ENCODE results near the gene ISOC2.

DNA sequence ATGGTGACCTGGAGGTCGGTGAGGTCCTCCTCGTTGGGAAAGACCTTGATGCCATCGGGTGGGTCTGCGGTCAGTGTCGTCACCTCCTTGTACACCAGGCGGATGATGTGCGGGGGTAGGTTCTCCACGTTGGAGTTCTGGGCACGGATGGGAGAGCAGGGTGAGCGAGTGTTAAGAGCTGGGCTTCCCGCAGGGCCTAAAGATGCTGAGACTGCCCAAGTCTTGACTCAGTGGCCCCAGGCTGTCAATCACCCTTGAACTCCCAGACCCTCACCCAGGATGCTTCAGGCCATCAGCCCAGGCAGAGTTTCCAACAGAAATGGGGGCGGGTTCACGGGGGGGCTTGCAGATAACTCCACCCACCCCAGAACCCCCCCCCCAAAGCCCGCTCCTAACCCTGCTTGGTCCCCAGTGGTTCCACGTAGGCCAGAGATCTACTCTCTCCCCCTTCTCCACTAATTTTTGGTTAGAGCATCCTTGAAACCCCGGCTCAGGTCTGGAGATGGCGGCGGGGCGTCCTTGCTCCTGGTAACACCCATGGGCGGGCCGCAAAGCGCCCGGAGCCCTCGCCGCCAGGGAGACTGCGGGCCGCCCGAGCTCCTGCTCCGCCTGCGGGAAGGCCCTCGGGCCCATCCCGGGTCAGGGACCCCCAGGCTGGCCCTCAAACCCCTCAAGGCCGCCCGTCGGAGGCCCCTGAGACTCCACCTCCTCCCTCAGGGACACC lies 54.5 kb downstream of the ISOC2 start:
- TF ChIP-seq, protein P1, sequence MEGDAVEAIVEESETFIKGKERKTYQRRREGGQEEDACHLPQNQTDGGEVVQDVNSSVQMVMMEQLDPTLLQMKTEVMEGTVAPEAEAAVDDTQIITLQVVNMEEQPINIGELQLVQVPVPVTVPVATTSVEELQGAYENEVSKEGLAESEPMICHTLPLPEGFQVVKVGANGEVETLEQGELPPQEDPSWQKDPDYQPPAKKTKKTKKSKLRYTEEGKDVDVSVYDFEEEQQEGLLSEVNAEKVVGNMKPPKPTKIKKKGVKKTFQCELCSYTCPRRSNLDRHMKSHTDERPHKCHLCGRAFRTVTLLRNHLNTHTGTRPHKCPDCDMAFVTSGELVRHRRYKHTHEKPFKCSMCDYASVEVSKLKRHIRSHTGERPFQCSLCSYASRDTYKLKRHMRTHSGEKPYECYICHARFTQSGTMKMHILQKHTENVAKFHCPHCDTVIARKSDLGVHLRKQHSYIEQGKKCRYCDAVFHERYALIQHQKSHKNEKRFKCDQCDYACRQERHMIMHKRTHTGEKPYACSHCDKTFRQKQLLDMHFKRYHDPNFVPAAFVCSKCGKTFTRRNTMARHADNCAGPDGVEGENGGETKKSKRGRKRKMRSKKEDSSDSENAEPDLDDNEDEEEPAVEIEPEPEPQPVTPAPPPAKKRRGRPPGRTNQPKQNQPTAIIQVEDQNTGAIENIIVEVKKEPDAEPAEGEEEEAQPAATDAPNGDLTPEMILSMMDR (IDR thresholded peaks at IDR 0.05), result no peak
- TF ChIP-seq ZSCAN20 (CRISPR knock-in tag; IDR thresholded peaks at IDR 0.05) (no peak), POLR2A (IDR thresholded peaks at IDR 0.05; ENCODE audit: low read length) (no peak), TP53 (CRISPR knock-in tag; IDR thresholded peaks at IDR 0.05) (no peak), CEBPB (IDR thresholded peaks at IDR 0.05) (no peak), E2F6 (IDR thresholded peaks at IDR 0.05; ENCODE audit: borderline replicate concordance, low read depth) (no peak), HDAC2 (IDR thresholded peaks at IDR 0.05) (no peak), NR3C1 (IDR thresholded peaks at IDR 0.05) (no peak), EP300 (IDR thresholded peaks at IDR 0.05) (no peak)
- TF ChIP-seq, protein P2, sequence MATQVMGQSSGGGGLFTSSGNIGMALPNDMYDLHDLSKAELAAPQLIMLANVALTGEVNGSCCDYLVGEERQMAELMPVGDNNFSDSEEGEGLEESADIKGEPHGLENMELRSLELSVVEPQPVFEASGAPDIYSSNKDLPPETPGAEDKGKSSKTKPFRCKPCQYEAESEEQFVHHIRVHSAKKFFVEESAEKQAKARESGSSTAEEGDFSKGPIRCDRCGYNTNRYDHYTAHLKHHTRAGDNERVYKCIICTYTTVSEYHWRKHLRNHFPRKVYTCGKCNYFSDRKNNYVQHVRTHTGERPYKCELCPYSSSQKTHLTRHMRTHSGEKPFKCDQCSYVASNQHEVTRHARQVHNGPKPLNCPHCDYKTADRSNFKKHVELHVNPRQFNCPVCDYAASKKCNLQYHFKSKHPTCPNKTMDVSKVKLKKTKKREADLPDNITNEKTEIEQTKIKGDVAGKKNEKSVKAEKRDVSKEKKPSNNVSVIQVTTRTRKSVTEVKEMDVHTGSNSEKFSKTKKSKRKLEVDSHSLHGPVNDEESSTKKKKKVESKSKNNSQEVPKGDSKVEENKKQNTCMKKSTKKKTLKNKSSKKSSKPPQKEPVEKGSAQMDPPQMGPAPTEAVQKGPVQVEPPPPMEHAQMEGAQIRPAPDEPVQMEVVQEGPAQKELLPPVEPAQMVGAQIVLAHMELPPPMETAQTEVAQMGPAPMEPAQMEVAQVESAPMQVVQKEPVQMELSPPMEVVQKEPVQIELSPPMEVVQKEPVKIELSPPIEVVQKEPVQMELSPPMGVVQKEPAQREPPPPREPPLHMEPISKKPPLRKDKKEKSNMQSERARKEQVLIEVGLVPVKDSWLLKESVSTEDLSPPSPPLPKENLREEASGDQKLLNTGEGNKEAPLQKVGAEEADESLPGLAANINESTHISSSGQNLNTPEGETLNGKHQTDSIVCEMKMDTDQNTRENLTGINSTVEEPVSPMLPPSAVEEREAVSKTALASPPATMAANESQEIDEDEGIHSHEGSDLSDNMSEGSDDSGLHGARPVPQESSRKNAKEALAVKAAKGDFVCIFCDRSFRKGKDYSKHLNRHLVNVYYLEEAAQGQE (IDR thresholded peaks at IDR 0.05), result no peak

Measured in A549 (cell line).